ENCODE data around the gene SLC25A31.
A peak's percentile ranks its signal among the peaks of the same experiment; 100 is the strongest.

The SLC25A31 gene

DNA sequence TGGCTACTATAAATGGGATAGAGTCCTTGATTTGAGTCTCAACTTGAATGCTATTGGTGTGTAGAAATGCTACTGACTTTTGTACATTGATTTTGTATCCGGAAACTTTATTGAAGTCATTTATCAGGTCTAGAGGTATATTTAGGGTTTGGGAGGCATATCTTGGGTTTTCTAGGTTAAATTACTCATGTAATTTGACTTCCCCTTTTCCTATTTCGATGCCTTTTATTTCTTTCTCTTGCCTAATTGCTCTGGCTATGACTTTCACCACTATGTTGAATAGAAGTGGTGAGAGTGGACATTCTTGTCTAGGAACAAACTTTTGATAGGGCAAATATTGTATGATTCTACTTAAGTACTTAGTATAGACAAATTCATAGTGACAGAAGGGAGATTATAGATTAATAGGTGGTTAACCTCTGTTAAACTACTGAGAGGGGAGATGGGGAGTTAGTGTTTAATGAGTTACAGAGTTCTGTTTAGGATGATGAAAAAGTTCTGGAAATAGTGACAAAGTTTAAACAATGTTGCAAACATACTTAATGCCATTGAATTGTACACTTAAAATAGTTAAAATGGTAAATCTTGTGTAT, 29.1 kb downstream of the SLC25A31 start:
- H3K4me3 Mint-ChIP-seq = no peak overlapping the region
- H3K4me1 Mint-ChIP-seq = no peaks in the 10 kb centered on the region

DNA sequence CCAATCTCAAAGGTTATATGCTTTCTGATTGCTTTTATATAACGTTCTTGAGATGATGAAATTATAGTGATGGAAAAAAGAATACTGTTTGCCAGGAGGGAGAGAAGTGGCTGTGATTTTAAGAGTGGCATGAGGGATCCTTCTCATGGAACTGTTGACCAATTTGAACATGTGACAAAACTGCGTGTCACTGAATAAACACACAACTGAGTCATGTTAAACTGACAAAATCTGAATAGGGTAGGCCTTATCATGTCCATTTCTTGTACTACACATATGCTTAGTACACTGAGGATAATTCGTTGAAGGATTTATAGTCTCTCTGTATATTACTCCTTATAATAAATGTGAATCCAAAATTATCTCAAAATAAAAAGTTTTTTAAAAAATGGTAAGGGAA, 29.7 kb downstream of the SLC25A31 start:
- CTCF ChIA-PET = interaction anchor here (0.7 kb wide), 1 partner anchor 9 kb away, joined by 3 read pairs; no protein-coding TSS in a partner anchor
- H3K4me1 Mint-ChIP-seq = no peaks in the 10 kb centered on the region
- H3K9me3 Mint-ChIP-seq = no peaks in the 10 kb centered on the region
- no peaks in the 10 kb centered on the region for H3K27me3 Mint-ChIP-seq
- no peak overlapping the region for H3K4me3 Mint-ChIP-seq
- DNase-seq = no peak
- no peak overlapping the region for H3K27ac Mint-ChIP-seq
- no peaks in the 10 kb centered on the region for H3K36me3 Mint-ChIP-seq

More for the DNA sequence above, 29.1 kb downstream of the SLC25A31 start:
- no peaks in the 10 kb centered on the region for H3K9me3 Mint-ChIP-seq
- H3K27ac Mint-ChIP-seq = no peak overlapping the region
- CTCF ChIA-PET = no interaction called here
- H3K27me3 Mint-ChIP-seq = no peaks in the 10 kb centered on the region
- H3K36me3 Mint-ChIP-seq = no peaks in the 10 kb centered on the region
- no peak for DNase-seq

DNA sequence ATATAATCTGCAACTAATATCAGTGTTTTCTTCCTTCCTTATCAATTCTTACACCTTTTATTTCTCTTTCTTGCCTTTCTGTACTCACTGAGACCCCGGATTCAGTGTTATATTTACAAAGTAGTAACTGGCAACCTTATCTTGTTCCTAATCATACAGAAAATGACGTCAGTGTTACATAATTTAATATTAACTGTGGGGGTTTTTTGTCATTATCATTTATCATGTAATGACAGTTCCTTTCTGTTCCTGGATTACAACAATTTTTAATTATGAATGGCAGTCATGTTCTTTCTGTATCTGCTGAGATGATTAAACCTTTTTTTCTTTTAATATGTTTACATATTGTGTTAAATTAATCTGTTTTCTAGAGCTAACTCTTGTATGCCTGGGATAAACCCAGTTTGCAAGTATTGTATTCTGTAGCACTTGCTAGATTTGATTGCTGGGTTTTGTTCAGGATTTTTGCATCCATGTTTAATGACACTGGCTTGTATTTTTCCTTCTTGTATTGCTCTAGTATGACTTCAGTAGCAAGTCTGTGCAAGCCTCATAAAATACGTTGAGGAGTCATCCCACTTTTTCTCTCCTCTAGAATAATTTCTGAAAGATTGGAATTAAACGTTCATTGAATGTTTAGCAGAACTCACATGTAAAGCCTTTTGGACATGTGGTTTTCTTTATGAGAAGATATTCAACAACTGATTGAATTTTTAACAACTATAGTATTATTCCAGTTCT, 41.5 kb downstream of the SLC25A31 start:
- Mint-ChIP-seq H3K27ac (no peak overlapping the region), H3K27me3 (peaks cover 8% of the 10 kb centered on the region), H3K9me3 (no peaks in the 10 kb centered on the region), H3K4me1 (no peaks in the 10 kb centered on the region), H3K4me3 (no peak overlapping the region), H3K36me3 (no peaks in the 10 kb centered on the region)
- CTCF ChIA-PET = interaction anchor here (0.6 to 1.1 kb wide), 2 partner anchors 157 to 227 kb away, joined by 4 read pairs; no protein-coding TSS in a partner anchor
- no peak for DNase-seq

DNA sequence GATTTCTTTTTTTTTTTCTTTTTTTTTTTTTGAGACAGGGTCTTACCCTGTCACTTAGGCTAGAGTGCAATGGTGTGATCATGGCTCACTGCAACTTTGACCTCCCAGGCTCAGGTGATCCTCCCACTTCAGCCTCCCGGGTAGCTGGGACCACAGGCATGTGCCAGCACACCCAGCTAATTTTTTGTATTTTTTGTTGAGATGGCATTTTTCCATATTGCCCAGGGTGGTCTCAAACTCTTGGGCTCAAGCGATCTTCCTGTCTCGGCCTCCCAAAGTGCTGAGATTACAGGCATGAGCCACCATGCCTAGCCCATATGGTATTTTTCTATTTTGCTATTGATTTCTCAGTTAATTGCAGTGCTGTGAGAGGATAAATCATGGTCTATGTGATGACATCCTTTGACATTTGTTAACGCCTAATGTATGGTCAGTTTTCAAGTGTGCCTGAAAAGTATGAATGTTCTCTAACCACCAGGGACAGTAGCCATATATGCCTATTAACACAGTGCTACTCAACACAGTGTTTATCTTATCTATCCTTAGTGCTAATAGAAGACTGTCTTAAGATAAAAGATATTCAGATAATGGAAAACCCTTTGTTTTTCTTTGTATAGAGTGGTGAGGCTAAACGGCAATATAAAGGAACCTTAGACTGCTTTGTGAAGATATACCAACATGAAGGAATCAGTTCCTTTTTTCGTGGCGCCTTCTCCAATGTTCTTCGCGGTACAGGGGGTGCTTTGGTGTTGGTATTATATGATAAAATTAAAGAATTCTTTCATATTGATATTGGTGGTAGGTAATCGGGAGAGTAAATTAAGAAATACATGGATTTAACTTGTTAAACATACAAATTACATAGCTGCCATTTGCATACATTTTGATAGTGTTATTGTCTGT, 42.8 kb downstream of the SLC25A31 start:
- Mint-ChIP-seq H3K4me1 (no peaks in the 10 kb centered on the region), H3K4me3 (no peak overlapping the region), H3K9me3 (no peaks in the 10 kb centered on the region), H3K27me3 (peaks cover 12% of the 10 kb centered on the region), H3K27ac (no peak overlapping the region), H3K36me3 (no peaks in the 10 kb centered on the region)
- no peak for DNase-seq
- CTCF ChIA-PET = interaction anchor here (1.1 kb wide), 1 partner anchor 226 kb away, joined by 4 read pairs; no protein-coding TSS in a partner anchor

DNA sequence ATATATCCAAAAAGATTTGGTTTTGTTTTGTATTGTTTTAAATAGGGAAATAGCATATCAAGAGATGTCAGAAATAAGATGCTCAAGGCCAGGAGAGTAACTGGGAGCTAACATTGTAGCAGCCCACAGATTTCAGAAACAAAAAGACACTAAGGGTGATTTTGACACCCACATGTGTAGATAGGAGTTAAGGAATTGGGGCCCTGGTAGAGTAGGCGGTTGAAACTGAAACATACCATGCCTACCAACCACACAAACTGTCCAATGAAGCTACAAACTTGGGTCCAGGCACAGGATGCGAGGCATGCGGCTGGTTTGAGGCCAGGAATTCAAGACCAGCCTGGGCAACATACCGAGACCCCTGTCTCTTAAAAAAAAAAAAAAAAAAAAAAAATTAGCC, 45.6 kb downstream of the SLC25A31 start:
- no peaks in the 10 kb centered on the region for H3K36me3 Mint-ChIP-seq
- H3K4me3 Mint-ChIP-seq = no peak overlapping the region
- H3K9me3 Mint-ChIP-seq = no peaks in the 10 kb centered on the region
- no peaks in the 10 kb centered on the region for H3K4me1 Mint-ChIP-seq
- CTCF ChIA-PET = no interaction called here
- no peak for DNase-seq
- H3K27me3 Mint-ChIP-seq = peaks cover 31% of the 10 kb centered on the region
- no peak overlapping the region for H3K27ac Mint-ChIP-seq

DNA sequence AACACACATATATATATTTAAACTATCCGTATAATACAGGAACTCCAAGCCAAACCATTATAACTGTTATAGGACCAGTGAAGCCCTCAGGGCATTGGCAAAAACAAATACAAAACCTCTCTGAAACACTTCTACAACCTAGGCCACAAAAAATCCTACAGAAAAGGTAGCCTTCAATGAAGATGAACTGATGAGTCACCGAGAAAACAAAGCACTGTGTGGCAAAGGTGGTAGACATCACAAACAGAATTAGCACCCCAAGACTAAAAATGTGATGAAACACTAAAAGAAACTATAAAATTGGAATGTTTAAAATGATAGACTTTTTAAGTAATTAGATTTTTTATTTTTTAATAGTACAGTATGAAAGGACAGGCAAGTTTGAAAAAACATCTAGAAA, 46.4 kb downstream of the SLC25A31 start:
- Mint-ChIP-seq H3K9me3 (no peaks in the 10 kb centered on the region), H3K36me3 (peaks cover 3% of the 10 kb centered on the region), H3K27ac (no peak overlapping the region), H3K27me3 (peaks cover 38% of the 10 kb centered on the region), H3K4me1 (peaks cover 6% of the 10 kb centered on the region), H3K4me3 (no peak overlapping the region)
- DNase-seq = no peak
- CTCF ChIA-PET = no interaction called here

DNA sequence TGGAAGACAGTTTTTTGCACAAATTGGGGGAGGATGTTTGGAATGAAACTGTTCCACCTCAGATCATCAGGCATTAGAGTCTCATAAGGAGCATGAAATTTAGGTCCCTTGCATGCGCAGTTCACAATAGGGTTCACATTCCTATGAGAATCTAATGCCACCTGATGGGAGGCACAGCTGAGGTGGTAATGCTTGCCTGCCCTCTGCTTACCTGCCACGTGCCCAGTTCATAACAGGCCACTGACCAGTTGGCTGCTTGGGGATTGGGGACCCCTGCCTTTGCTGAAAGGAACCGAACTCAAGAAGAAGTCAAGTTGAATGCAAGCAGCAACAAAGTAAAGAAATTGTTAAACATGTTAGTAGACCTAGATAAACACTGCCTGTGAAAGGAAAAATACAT, 47.3 kb downstream of the SLC25A31 start:
- DNase-seq = no peak
- Mint-ChIP-seq H3K27ac (no peak overlapping the region), H3K9me3 (no peaks in the 10 kb centered on the region), H3K4me3 (no peak overlapping the region), H3K36me3 (peaks cover 3% of the 10 kb centered on the region), H3K27me3 (peaks cover 47% of the 10 kb centered on the region), H3K4me1 (peaks cover 9% of the 10 kb centered on the region)
- CTCF ChIA-PET = no interaction called here

DNA sequence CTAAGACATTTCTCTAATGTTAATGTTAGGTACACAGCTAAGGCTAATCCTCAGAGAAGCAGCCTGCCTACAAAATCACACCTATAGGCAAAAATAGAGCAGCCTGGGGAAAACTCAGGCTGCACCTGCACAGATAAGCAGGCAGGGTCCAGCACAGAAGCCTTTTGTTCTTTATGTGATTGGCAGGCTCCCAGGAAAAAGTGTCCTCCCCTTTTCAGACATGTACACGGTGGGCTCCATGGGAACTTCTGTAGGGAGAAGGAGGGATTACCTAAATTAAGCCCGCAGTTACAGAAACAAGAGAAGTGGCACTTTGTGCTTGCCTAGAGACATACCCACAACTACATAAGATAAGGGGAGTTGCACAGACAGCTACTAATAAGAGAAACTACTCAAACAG, 47.9 kb downstream of the SLC25A31 start:
- Mint-ChIP-seq H3K4me3 (no peak overlapping the region), H3K4me1 (peaks cover 15% of the 10 kb centered on the region), H3K27ac (no peak overlapping the region), H3K9me3 (no peaks in the 10 kb centered on the region), H3K36me3 (peaks cover 4% of the 10 kb centered on the region), H3K27me3 (peaks cover 49% of the 10 kb centered on the region)
- DNase-seq = no peak
- CTCF ChIA-PET = no interaction called here

DNA sequence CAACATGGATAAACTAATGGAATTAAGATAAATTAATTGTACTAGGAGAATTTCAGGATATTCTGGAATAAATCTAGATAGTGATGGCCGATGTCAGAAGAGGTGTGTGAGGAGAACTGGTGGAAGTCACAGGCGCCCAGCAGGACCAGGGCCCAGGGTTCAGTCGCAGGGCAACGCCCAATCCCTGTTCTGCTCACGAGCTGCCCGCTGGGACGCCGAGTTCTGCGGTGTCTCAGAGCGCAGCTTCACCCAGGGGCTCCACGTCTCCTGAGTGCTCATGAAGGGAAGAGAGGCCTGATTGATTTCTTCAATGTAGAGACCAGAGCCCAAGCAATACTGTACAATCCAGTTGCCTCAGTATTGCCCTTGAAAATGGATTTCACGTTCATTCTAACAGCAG, 50.4 kb downstream of the SLC25A31 start:
- Mint-ChIP-seq H3K27ac (no peak overlapping the region), H3K36me3 (peaks cover 4% of the 10 kb centered on the region), H3K4me3 (no peak overlapping the region), H3K27me3 (peaks cover 65% of the 10 kb centered on the region), H3K9me3 (no peaks in the 10 kb centered on the region), H3K4me1 (peaks cover 19% of the 10 kb centered on the region)
- no peak for DNase-seq
- CTCF ChIA-PET = no interaction called here

DNA sequence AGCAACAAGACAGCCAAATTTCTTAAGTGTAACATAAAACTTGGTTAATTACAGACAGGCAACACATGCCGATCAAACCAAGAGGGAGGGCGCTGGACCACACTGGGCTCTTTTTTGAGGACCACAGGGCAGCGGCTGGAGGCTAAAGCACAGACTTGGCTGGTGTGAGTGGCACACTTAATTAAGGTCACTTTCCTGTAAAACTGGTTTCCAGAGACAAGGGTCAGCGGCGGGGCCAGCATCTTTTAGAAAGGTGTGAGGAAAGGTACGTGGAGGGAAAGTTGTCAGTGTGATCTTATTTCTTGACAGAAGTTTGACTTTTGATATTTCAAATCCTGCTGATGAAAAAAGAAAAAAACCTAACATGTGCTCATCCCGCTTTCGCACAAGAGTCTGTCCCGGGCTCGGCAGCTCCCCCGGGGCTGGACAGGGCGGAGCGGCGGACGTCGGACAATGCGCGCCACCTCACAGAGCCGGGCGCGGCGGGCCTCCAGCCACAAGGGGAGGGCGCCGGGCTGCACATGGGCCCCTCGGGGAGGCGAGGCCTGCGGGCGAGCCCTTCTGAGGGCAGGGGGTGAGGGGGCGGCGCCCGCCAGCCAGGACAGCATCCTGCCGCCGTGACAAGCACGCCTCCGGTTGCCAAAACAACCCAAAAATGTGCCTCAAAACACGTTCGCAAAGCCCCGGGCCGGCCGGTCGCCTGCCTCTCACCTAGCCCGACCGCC, 51.3 kb downstream of the SLC25A31 start:
- Mint-ChIP-seq H3K27ac (peak overlapping the region; percentile 42), H3K36me3 (peaks cover 4% of the 10 kb centered on the region), H3K4me1 (peaks cover 19% of the 10 kb centered on the region), H3K4me3 (peak overlapping the region; percentile 89), H3K9me3 (no peaks in the 10 kb centered on the region), H3K27me3 (peaks cover 65% of the 10 kb centered on the region)
- DNase-seq = no peak
- CTCF ChIA-PET = no interaction called here

DNA sequence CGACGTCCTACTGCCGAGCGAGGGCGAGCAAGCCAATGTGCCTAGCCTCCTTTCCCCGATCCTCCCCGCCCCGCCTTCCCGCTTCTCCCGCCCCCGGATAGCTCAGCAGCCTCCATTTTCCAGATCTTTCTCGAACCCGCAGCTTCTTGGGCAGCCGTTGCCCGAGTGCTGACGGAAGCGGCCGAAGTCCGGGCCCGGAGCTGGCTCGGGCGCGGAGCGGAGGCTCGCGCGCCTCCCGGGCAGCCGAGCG, 51.8 kb downstream of the SLC25A31 start:
- DNase-seq = peak; percentile 53
- peaks cover 19% of the 10 kb centered on the region for H3K4me1 Mint-ChIP-seq
- peak overlapping the region; percentile 89 for H3K4me3 Mint-ChIP-seq
- no peaks in the 10 kb centered on the region for H3K9me3 Mint-ChIP-seq
- peaks cover 65% of the 10 kb centered on the region for H3K27me3 Mint-ChIP-seq
- peaks cover 4% of the 10 kb centered on the region for H3K36me3 Mint-ChIP-seq
- CTCF ChIA-PET = no interaction called here
- peak overlapping the region; percentile 42 for H3K27ac Mint-ChIP-seq

DNA sequence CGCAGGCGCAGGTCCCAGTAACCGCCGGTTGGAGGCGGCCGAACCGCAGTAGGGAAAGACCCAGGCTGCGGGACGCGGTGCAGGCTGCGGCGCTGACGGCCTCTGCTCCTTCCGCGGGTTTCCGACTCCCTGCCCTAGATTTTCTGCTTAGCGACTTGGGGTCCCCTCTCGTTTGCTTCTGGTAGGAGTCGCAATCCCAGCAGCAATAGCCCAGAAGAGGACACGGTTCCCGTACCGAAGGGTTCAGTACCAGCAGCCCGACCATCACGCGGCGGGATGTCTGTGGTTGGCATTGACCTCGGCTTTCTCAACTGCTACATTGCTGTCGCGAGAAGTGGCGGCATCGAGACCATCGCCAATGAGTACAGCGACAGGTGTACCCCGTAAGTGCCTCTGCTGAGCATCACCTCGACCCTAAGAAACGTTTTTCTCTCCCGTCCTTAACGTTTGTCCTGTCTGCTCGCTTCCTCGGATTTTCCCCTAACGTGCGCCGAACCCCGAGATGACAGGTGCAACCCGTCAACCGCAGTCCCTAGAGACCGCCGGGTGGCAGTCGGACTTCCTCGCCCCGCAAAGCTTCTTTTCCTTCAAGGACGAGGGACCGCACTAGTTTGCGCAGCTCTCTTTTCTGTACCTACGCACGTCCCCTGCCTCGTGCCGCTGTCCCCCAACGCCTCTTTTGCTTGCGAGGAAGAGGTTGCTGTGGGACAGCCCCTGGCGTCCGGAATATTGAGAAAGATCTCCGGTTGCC, 52.2 kb downstream of the SLC25A31 start, which contains the start of gene HSPA4L:
Gene HSPA4L, plus strand, starts transcription at position 48 of the 751 bp plus-strand sequence. Its CDS starts 229 bp downstream, at position 277.
- Mint-ChIP-seq H3K27me3 (peaks cover 63% of the 10 kb centered on the region), H3K4me1 (peaks cover 19% of the 10 kb centered on the region), H3K4me3 (peak within 1 kb of the TSS; percentile 89), H3K9me3 (no peaks in the 10 kb centered on the region), H3K36me3 (peaks cover 4% of the 10 kb centered on the region), H3K27ac (peak within 1 kb of the TSS; percentile 42)
- DNase-seq = peak; percentile 69
- CTCF ChIA-PET = no interaction called here

DNA sequence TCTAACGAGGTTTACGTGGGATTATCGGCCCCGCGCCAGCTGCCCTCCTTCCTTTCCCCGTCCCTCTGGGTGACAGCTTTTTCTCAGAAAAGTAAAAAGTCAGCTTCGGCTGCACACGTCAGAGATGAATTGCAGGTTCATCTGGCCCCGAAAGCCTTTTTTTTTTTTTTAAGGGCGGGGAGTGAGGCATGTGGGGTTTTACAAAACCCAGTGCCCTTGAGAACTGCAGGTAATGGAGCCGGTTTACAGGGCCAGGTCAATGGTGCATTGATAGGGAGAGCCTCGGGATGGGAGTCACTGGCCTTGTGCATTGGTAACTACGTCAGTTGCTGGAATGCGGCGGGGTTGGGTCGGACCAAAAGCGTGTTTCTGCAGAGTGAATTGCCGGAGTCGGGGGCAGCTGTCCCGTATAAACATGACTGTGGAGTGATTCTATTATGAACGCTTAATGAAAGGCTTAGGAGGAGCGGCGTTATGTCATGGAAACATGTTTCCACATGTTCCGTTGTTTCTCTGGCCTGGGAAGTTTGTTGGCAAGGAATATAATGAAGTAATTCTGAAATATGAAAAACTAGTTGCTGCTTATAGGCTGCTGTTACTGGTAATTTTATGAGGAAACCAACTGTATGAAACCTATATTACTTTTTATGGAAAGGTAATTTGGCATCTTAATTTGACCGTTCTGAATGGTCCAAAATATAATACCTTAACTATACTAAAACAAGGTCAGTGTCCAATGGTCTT, 53.0 kb downstream of the SLC25A31 start:
- Mint-ChIP-seq H3K9me3 (no peaks in the 10 kb centered on the region), H3K27me3 (peaks cover 59% of the 10 kb centered on the region), H3K4me3 (peak overlapping the region; percentile 89), H3K4me1 (peaks cover 19% of the 10 kb centered on the region), H3K27ac (no peak overlapping the region), H3K36me3 (peaks cover 4% of the 10 kb centered on the region)
- DNase-seq = peak; percentile 30
- CTCF ChIA-PET = no interaction called here
